HG03097 (cell line): ENCODE data around the gene PSTK.

Experiments
- ATAC-seq: cut with Tn5 transposase; IDR thresholded peaks from one replicate; pipeline ENCODE4 v1.9.1; 2021; ENCODE audit not compliant: unreplicated experiment, low FRiP score

The PSTK gene

DNA sequence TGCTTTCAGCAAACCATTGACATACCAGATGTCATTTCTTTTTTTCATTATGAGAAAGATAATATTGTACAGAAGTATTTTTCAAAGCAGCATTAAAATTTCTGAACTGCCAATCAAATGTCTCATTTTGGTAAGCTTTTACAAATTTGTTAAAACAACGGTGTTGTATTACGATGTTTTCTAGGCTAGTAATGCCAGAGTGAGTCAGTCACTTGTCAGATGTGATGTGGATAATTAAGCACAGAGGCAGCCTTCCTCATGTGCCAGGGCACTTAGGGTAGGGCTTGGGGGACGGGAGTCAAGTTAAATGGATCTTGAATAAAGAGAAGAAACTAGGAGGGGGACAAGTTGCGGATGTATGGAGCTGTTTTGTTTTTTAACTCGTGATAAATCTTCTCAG, 10.1 kb downstream of the PSTK start:
- no peak for ATAC-seq

- ATAC-seq: no peak
These were observed 11.9 kb downstream of the PSTK start for GRCh38 chr10:122992031-122992585.

DNA sequence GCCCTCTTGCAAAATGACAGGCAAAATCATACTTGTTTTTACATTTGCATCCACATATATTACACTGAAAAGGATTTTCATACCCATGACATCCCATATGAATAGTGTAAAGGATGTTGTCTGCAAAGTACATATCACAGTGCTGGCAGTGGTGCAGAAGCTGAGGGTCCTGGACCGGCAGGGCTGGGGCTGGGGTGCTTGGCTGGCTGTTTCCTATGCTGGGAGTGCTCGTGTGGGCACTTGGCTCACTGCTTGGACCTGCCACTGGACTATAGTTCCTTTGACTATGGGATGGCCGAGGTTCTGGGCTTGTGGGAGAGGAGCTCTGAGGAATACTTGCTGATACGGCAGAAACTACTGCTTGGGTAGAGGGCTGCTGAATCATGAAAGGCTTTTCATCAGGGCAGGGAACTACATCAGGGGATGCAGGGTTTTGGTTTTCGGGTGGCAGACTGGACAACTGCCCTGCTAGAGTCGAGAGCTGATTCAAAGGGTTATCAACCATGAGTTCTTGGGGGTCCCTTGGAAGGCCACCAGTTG, 13.7 kb downstream of the PSTK start:
- no peak for ATAC-seq

GRCh38 chr10:122995936-122996335, 15.7 kb downstream of the PSTK start:
- ATAC-seq: no peak

- no peak for ATAC-seq
These were observed 17.7 kb downstream of the PSTK start for GRCh38 chr10:122997864-122998263.

DNA sequence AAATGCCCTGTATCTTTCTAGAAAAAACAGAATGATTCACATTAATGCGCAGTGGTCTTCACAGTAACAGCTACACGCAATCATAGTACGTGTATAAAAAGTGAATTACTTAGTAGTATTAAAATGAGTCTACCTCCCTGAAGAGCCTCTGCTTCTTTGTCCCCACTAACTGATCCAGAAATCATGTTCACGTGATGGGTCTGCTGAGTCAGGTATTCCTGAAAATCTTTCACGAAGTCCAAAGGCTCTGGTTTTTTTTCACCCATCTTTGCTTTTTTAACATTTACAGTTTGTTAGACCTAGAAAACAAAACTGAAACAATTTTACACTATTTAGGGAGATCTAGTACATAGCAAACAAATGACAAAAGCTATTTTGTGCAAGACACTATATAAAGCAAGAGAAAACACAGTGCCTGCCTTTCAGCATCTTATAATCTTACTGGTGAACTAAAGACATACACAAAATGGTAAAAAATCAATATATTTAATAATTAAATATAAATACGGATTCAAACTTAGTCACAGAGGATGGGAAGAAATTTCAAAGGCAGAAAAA, 18.2 kb downstream of the PSTK start:
- ATAC-seq: no peak

- no peak for ATAC-seq
These were observed 18.7 kb downstream of the PSTK start for GRCh38 chr10:122998934-122999333.

DNA sequence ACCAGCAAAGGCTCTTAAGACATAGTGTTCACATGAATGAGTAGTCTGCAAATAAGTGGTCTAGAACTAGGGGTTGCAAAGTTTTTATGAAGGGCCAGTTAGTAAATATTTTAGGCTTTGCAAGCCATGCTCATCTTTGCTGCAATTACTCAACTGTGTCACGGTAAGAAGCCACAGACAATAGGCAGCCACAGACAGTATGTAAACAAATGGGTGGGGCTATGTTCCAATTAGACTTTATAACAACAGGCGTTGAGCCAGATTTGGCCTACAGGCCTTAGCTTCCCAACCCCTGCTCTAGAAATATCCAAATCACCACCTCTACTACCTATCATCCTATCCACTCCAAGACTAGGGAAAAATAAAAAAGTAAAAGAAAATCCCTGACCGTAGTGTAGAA, 19.1 kb downstream of the PSTK start:
- no peak for ATAC-seq

- ATAC-seq: no peak
These were observed 20.0 kb downstream of the PSTK start for GRCh38 chr10:123000155-123000554.

GRCh38 chr10:123001370-123001769, 21.2 kb downstream of the PSTK start:
- ATAC-seq: no peak

GRCh38 chr10:123004298-123004697, 24.1 kb downstream of the PSTK start:
- no peak for ATAC-seq

GRCh38 chr10:123007558-123008354, 27.6 kb downstream of the PSTK start:
- peak; percentile 25 for ATAC-seq

DNA sequence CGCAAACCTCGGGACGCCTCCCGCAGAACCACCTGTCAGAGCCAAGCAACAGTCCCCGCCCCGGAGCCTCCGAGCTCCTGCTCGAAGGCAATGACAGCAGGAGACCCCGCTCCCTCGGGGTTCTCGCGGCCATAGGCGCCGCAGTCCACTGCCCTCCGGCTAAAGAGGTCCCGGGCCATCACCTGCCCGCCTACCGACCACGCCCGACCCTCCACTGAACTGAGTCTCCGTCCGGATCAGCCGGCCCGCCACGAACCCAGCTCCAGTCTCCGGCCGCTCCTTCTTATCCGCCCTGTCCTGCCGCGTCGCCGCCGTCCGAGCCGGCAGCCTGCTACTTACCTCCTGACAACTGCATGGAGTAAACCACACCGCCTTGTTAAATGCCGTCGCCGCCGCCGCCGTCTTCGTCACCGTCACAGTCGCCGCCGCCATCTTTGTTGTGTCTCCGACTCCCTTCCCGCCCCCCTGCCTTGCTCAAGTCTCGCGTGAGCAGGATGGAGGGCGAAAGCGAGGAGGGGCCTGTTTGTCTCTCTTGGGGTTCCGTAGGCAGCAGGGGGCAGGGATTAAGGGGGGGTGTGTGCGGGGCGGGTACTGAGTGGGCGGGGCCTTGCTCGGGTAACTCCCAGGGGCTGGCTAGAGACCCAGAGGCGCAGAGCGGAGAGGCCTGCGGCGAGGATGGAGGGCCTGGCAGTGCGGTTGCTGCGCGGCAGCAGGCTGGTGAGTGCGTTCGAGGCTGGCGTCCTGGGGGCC, 28.3 kb downstream of the PSTK start, which contains the start of the genes ACADSB and IKZF5:
Gene ACADSB, plus strand, starts transcription at position 652 of the 750 bp plus-strand sequence. Its CDS starts 24 bp downstream, at position 676.
Gene IKZF5, minus strand, starts transcription at position 441 of the 750 bp plus-strand sequence. CDS start 10,170 bp downstream, outside the sequence.
- peak; percentile 80 for ATAC-seq

DNA sequence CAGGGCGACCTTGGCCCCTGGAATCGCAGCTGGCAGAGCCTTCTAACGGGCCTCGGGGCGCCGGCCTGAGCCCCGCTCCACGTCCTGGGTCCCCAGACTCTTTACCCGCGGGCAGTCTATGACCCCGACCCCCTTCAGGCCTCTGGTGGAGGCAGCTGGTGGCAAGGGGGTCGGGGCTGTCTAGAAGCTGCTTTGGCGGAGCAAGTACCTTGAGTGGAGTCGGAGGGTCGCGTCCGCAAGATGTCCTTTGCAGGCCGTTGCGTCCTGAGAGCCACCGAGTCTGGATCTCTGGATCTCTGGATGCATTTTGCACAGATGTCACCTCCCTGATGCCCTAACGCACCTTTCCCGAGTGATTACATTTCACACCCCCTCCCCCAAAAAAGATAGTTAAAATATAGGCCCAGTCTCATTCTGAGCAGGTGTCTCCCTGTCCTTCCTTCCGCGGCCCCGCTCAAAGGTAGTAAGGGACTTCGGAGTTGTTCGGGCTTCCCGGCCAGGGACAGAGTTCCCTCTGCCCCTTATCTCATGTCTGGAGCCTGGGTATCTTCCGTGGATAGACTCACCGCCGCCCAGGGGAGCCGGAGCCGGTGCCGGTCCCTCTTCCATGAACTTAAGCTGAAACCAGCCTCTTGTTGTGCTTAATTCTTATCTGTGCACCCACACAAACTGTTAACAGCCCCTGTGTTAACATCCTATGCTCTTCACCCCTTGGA, 29.1 kb downstream of the PSTK start:
- ATAC-seq: peak; percentile 38

GRCh38 chr10:123011987-123012386, 31.8 kb downstream of the PSTK start:
- no peak for ATAC-seq

GRCh38 chr10:123013456-123014419, 33.5 kb downstream of the PSTK start:
- no peak for ATAC-seq

DNA sequence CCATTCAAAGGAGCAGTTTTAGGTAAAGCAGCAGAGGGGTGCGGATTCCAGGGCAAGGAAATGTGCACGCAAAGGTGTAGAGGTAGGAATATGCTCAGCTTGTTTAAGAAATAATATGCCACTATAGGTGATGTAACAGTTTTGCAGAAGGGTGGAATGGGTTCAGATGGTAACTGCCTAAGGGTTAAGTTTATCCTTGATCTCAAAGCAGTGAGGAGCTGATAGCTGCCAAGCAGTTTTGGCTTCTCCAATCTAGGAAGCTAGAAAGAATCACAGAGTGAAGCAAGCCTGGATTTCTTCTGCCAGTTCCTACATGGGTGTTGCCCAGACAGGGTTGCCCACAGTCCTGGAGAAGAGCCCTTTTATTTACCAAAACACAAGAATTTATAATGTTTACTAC, 34.6 kb downstream of the PSTK start:
- ATAC-seq: no peak

DNA sequence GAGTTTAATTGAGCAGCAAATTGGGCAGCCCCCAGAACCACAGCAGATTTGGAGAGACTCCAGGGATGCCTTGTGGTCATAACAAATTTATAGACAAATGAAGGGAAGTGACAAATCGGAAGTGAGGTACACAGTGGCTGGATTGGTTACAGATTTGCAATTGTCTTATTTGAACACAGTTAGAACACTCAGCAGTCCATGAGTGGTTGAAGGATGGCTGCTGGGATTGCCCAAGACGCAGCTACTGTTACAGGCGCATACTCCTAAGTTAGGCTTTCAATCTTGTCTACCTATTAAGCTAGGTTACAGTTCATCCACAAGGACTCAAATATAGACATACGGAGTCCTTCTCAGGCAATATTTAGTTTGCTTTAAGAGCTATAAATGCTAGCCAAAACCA, 36.0 kb downstream of the PSTK start:
- ATAC-seq: no peak
